GM19035 (cell line): Measurements from ENCODE around the gene CELF5.
"Not testable (repeated sequence)": the region's sequence is repeated elsewhere in the genome, so short reads cannot be mapped to it uniquely, and the experiment has no call there.

Source experiments
- ATAC-seq: cut with Tn5 transposase; IDR thresholded peaks from one replicate; pipeline ENCODE4 v1.9.1; 2021; ENCODE audit not compliant: unreplicated experiment

The CELF5 gene

GRCh38 chr19:3319643-3320353 is 95.3 kb downstream of the CELF5 start:
- no peak for ATAC-seq

DNA sequence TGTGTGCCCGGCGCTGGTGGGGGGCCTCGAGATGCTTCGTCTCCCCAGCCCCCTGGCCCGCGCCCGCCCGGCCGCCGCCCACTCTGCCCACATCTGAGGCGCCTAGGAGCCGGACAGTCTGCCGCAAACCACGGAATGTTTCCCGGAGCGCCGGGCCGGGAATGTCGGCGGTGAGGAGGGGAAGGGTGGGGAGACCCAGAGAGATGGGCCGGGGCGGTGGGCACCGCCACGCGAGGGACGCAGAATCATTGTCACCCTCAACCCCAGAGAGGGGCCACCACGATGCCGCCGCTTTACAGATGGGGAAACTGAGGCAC is 95.9 kb downstream of the CELF5 start:
- ATAC-seq: no peak

DNA sequence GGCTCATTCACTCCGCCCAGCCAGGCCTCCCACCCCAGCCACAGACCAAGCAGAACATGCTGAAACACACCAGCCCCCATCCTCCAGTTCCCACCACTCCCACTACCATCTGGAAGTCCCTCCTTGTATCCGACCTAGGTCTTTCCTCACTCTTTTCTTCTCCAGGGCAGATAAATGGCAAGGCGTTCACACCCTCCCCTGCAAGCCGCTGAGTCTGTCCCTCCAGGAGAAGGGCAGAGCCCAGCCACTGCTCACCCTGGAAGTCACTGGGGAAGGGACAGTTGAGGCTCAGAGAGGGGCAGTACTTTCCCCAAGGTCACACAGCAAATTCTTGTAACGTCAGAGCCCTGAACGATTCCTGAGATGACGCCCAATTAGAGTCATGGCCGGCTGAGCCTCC is 96.4 kb downstream of the CELF5 start:
- ATAC-seq: no peak

DNA sequence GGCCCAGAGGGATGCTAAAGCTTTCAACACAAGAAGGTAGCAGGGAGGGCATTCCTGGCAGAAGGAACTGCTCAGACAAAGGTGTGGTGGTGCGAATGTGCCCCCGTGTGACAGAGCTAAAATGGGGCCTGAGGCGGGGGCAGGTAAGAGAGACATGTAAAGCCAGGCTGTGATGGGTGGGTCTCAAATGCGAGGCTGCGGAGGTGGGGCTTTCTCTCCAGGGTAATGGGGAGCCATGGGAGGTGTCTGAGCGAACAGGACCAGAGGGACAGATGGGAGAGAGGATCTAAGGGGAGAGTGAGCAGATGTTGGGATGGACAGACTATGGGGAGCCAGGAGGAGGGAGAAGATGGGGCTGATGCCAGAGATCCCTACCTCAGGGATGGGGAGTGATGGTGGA is 97.2 kb downstream of the CELF5 start:
- ATAC-seq: no peak

DNA sequence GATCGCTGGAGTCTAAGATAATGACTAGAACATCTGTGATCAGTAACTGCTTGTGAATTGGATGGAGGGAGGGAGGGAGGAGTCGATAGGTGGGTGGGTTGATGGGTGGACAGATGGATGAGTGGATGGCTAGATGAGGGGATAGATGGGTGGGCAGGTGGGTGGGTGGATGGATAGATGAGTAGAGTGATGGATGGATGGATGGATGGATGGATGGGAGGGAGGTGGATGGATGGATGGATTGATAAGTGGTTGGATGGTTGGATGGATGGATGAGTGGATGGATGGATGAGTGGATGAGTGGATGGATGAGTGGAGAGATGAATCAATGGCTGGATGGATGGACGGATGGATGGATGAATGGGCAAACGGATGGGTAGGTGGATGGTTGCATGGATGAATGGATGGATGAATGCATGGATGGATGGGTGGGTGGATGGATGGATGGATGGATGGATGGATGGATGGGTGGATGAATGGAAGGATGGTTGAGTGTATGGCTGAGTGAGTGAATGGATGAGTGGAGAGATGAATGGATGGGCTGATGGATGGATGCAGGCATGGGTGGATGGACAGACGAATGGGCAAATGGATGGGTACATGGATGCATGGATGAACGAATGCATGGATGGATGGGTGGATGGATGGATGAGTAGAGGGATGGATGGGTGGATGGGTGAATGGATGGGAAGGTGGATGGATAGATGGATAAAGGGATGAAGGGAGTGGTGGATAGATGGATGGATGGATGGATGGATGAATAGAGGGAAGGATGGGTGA is 97.9 kb downstream of the CELF5 start:
- no peak for ATAC-seq

GRCh38 chr19:3323026-3323425 is 98.6 kb downstream of the CELF5 start:
- ATAC-seq: no peak

DNA sequence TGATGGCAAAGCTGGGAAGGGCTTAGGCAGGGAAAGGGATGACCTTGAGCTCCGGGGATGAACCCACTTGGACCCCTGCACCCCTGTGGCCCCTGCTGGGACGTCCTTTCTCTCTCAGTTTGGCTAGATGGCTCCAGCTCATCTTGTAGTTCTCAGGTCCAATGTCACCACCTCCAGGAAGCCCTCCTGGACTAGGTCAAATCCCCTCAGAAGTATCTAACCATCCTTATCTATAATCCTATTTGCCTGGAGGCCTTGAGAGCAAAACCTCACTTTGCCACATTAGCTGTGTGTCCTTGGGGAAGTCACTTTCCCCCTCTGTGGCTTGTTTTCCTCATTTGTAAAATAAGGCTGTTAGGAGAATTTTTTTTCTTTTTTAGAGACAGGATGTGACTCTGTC is 99.2 kb downstream of the CELF5 start:
- ATAC-seq: no peak

- no peak for ATAC-seq
These were observed 100.0 kb downstream of the CELF5 start for GRCh38 chr19:3324405-3324856.

- no peak for ATAC-seq
These were observed 101.0 kb downstream of the CELF5 start for GRCh38 chr19:3325451-3325850.

DNA sequence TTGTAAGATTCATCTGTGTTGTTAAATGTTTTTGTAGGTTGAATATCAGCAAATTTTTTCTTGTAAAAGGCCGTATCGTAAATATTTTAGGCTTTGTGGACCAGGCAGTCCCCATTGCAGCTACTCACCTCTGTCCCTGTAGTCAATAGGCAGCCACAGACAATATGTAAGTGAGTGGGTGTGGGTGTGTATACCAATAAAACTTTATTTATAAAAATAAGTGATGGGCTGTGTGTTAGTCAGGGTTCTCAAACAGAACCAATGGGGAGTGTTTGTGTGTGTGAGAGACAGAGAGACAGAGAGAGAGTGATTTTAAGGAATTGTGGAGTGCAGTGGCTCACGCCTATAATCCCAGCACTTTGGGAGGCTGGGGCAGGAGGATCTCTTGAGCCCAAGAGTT is 104.3 kb downstream of the CELF5 start:
- no peak for ATAC-seq

DNA sequence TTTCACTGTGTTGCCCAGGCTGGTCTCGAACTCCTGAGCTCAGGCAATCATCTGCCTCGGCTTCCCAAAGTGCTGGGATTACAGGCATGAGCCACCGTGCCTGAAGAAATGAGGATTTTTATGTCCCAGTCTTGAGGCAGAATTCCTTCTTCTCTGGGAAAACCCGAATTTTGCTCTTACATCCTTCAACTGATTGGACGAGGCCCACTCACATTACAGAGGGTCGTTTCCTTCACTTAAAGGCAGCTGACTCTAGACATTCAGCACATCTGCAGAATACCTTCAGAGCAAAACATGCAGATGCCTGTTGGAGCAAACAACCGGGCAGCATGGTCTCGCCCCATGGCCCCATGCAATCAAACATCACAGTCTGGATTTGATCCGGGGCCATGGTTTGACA is 105.6 kb downstream of the CELF5 start:
- no peak for ATAC-seq

DNA sequence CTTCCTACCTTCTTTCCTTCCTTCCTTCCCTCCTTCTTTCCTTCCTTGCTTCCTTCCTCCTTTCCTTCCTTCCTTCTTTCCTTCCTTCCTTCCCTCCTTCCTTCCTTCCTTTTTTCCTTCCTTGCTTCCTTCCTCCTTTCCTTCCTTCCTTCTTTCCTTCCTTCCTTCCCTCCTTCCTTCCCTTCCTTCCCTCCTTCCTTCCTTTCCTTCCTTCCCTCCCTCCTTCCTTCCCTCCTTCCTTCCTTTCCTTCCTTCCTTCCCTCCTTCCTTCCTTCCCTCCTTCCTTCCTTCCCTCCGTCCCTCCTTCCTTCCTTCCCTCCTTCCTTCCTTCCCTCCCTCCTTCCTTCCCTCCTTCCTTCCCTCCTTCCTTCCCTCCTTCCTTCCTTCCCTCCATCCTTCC is 107.8 kb downstream of the CELF5 start:
- ATAC-seq: not testable (repeated sequence)

DNA sequence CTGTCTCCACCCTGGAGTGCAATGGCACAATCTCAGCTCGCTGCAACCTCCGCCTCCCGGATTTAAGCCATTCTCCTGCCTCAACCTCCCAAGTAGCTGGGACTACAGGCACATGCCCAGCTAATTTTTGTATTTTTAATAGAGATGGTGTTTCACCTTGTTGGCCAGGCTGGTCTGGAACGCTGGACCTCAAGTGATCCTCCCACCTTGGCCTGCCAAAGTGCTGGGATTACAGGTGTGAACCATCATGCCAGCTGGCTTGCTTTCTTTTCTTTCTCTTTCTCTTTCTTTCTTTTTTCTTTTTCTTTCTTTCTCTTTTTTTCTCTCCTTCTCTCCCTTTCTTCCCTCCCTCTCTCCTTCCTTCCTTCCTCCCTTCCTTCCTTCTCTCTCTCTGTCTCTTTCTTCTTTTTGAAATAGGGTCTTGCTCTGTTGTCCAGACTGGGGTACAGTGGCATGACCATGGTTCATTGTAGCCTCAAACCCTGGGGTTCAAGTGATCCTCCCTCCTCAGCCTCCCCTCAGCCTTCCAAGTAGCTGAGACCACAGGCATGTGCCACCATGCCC is 108.6 kb downstream of the CELF5 start:
- ATAC-seq: no peak

DNA sequence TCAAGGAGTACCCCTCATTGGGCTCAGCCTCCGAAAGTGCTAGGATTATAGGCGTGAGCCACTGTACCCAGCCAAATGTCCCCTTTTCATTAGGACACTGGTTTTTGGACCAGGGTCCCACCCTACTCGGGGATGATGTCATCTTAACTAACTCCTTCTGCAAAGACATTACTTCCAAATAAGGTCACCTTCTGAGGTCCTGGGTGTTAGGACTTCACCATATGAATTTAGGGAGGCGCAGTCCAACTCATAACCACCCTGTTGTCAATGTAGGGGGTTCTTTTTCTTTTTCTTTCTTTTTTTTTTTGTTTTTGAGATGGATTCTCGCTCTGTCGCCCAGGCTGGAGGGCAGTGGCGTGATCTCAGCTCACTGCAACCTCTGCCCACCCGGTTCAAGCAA is 109.2 kb downstream of the CELF5 start:
- no peak for ATAC-seq

DNA sequence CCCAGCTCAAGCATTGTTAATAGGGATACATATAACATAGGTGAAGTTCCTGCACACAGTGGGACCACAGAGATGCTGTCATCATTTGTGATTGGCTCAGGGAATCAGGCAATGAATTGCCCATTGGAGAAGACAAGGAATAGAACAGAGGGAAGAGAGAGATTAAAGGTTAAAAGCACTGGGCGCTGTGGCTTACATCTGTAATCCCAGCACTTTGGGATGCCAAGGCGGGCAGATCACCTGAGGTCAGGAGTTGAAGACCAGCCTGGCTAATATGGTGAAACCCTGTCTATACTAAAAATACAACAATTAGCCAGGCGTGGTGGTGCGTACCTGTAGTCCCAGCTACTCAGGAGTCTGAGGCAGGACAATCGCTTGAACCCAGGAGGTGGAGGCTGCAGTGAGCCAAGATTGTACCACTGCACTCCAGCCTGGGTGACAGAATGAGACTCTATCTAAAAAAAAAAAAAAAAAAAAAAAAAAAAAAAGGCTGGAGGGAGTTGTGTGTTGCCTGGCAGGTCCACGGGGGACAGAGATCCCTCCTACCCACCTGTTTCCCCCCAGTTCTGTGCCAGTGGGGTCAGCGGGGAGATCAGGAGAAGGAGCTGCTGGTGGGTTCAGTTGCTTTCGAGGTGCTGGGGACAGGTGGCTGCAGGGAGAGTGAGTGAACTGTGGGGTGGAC is 110.4 kb downstream of the CELF5 start:
- ATAC-seq: not testable (repeated sequence)

DNA sequence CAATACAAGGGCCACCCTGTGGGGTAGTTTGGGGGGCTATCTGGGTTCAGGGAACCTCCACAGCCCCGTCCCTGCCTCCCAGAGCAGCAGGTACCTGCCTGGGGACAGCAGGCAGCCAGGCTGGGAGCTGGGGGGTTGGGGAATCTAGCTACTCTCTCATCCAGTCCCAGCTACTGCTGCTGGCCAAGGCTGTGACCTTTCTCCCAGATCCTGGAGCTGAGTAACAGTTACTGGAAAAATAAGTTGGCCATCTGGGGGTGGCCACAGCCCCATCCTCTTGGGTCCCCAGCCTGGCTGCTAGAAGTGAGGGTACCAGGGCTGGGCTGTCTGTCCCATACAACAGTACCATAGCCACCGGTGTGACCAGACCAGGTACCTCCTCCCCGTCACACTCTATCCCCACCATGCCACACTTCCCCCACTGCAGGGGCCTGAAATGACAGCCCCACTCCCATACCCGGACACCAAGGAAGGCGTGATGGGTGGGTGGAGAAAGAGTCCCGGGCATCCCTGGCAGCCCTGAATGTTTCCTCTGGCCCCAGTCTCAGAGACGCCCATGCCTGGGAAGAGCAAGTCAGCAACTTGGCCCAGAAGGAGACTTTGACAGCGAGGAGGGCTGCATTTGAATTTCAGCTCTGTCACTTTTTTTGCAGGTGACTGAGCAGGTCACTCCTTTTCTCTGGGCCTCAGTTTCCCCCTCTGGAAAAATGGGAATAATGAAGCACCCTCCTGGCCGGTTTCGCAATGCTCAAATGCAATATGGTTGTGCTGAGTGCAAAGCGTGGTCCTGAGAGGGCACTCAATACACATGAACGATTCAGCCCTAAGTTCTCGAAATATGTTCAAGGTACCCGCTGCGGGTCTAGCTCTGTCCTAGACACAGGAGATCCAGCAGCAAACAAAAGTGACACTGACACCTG is 111.2 kb downstream of the CELF5 start:
- ATAC-seq: no peak

- ATAC-seq: no peak
These were observed 111.9 kb downstream of the CELF5 start for GRCh38 chr19:3336351-3336679.

GRCh38 chr19:3336680-3337523 is 112.4 kb downstream of the CELF5 start:
- no peak for ATAC-seq

DNA sequence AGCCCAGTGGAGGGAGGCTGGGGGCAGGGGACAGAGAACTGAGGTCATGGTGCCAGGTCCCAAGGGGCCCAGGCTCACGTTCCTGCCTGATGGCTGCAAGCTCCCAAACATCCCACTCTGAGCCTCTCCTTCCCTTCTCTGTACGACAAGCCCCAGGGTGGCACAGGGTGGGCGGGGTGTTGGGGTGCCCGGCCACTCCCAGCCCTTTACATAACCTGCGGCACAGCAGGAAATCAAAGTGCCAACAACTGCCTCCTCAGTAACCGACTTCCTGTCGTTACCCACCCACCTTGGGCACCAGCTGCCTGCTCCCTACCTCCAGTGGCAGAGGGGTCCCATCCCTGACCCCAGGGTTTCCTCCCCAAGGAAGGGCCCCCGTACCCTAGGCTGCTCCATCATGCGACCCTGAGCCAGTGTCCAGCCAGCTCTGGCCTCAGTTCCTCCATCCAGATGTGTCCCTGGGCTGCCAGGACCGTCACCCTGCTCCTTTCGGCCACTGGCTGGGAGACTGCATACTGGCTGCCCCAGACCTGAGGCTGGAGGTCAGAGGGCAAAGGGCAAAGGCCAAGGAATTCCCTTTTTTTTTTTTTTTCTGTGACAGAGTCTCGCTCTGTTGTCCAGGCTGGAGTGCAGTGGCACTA is 114.2 kb downstream of the CELF5 start:
- no peak for ATAC-seq
